K562 (cell line): ENCODE data around the gene NDUFS8. TPM values are rescaled to one million over a fixed set of nuclear protein-coding genes. Genes with fewer than 3 reads are reported as not detected.
A peak's percentile ranks its signal among the peaks of the same experiment; 100 is the strongest.

Experiments used
- C11orf30 ChIP-seq: fragments of 450-650 bp; IDR thresholded peaks from 2 replicates; pipeline ENCODE4 v1.6.1; 2016; ENCODE audit warnings: low read depth, mild to moderate bottlenecking
- CHAMP1 ChIP-seq: fragments of 450-650 bp; IDR thresholded peaks from 2 replicates; pipeline ENCODE4 v1.6.1; 2016; ENCODE audit warnings: mild to moderate bottlenecking
- E2F4 ChIP-seq: sonication (generic); formaldehyde crosslinking; IDR thresholded peaks from 2 replicates; pipeline ENCODE4 v1.8.0; 2022; ENCODE audit warnings: mild to moderate bottlenecking, low read depth, missing genetic modification reagents
- E2F6 ChIP-seq, 2 experiments: IDR thresholded peaks; 2 replicates each; pipeline ENCODE4 v1.6.1; 2011; ENCODE audit warnings: borderline replicate concordance in 1 of 2, control low read depth in 1 of 2, low read depth in 1 of 2, low read length in 1 of 2, mild to moderate bottlenecking in 1 of 2, mixed read lengths in 1 of 2, moderate library complexity in 1 of 2; ENCODE audit not compliant: insufficient read depth in 1 of 2, insufficient read length in 1 of 2, poor library complexity in 1 of 2, severe bottlenecking in 1 of 2; ENCODE audit errors: extremely low read depth in 1 of 2
- ELF1 ChIP-seq: fragments of 200-800 bp; sonication (Bioruptor generic); IDR thresholded peaks from 2 replicates; pipeline ENCODE4 v1.6.1; 2016; ENCODE audit warnings: missing genetic modification characterization, missing compliant biosample characterization
- FOXJ3 ChIP-seq: sonication (generic); formaldehyde crosslinking; IDR thresholded peaks from 2 replicates; pipeline ENCODE4 v1.4.0; 2020; ENCODE audit warnings: mild to moderate bottlenecking, missing genetic modification reagents
- HMG20B ChIP-seq: fragments of 250-450 bp; sonication (Bioruptor Pico); IDR thresholded peaks from 2 replicates; pipeline ENCODE4 v1.5.0; 2021; ENCODE audit warnings: mild to moderate bottlenecking
- ZNF551 ChIP-seq: fragments of 250-450 bp; sonication (Bioruptor Pico); IDR thresholded peaks from 2 replicates; pipeline ENCODE4 v1.5.0; 2021; ENCODE audit warnings: mild to moderate bottlenecking, moderate library complexity
- polyA plus RNA-seq, 8 experiments: library from polyadenylated mRNA; depleted of rRNA in 4 of 8; stranded (reverse) in 5 of 8; unstranded in 3 of 8; fragments of >200 nt; fragmentation: Nextera tagmentation in 2 of 8; fragmentation: Illumina TruSeq in 1 of 8; extraction: Ambion mirVana in 2 of 8; extraction: Trizol in 1 of 8; gene quantifications; 2 replicates each; pipeline versions ENCODE4 v1.2.1 to v1.2.3, GENCODE V29; 2011 to 2014; ENCODE audit warnings: inconsistent platforms in 1 of 8, missing spikeins in 1 of 8
- total RNA-seq, 7 experiments: library from RNA; depleted of rRNA in 6 of 7; stranded (reverse); fragments of >200 nt in 6 of 7; fragmentation: Illumina TruSeq in 2 of 7; extraction: Trizol in 2 of 7; gene quantifications; 2 replicates each; pipeline versions ENCODE4 v1.2.1 to v1.2.3, GENCODE V29; 2011 to 2021; ENCODE audit warnings: low replicate concordance in 1 of 7
- TF ChIP-seq, protein P1 (sequence below): fragments of 250-450 bp; sonication (Bioruptor Pico); IDR thresholded peaks from 2 replicates; pipeline ENCODE4 v1.4.0; 2020; ENCODE audit warnings: mild to moderate bottlenecking, moderate library complexity, borderline replicate concordance
- TF ChIP-seq, protein P2 (sequence below): fragments of 450-650 bp; IDR thresholded peaks from one replicate; pipeline ENCODE4 v1.6.1; 2018; ENCODE audit warnings: mild to moderate bottlenecking, moderate library complexity; ENCODE audit not compliant: partially characterized antibody
- TF ChIP-seq, protein P3 (sequence below): fragments of 150-350 bp; IDR thresholded peaks from 2 replicates; pipeline ENCODE4 v1.6.1; 2014; ENCODE audit warnings: low read depth, mild to moderate bottlenecking, low read length, borderline replicate concordance

NDUFS8 gene
- total and polyA plus RNA-seq, 9 of the 15 experiments (the other 6 are each of a cell fraction or from before 2014, with no cell fraction given) = 36.5 to 351 (median 101) TPM

DNA sequence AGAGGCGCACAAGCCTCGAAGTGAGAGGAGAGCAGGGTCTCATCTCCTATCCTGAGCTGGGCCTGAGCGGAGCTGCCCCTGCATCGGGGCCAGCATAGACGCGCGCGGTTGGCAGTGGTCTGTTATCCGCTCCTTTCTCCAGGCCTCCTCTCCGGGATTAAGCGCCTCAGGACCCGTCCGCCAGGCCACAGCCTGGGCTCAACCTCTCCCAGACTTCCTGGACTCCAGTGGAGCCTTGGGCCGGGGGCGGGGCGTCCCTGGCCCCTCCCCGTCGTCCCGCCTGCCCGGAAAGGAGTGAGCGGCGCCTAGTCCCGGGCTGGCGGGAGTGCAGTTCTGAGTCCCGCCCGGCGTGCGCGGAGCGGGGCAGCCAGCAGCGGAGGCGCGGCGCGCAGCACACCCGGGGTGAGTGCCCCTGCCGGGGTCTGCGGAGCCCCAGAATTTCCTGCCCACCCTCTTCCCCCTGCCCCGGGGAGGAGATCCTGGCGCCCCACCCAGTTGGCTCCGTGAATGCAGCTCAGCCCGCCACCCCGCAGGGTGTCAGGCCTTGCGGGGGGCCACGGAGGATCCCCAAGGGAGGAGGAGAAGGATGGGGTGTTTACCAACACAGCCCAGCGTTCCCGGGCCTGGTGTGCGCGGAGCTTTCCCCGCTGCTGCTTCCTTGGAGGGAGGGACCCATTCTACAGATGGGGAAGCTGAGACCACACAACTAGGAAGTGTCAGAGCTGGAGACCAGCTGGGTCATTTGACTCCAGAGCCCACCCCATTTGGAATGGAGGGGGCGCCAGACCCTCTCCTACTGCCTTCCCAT is 8.4 kb downstream of the NDUFS8 start, which contains the start of gene TCIRG1 (continued):
- TF ChIP-seq E2F4 (CRISPR knock-in tag) = no peak
- TF ChIP-seq, protein P1, sequence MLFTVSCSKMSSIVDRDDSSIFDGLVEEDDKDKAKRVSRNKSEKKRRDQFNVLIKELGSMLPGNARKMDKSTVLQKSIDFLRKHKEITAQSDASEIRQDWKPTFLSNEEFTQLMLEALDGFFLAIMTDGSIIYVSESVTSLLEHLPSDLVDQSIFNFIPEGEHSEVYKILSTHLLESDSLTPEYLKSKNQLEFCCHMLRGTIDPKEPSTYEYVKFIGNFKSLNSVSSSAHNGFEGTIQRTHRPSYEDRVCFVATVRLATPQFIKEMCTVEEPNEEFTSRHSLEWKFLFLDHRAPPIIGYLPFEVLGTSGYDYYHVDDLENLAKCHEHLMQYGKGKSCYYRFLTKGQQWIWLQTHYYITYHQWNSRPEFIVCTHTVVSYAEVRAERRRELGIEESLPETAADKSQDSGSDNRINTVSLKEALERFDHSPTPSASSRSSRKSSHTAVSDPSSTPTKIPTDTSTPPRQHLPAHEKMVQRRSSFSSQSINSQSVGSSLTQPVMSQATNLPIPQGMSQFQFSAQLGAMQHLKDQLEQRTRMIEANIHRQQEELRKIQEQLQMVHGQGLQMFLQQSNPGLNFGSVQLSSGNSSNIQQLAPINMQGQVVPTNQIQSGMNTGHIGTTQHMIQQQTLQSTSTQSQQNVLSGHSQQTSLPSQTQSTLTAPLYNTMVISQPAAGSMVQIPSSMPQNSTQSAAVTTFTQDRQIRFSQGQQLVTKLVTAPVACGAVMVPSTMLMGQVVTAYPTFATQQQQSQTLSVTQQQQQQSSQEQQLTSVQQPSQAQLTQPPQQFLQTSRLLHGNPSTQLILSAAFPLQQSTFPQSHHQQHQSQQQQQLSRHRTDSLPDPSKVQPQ (CRISPR knock-in tag) = no peak
- TF ChIP-seq CHAMP1 = no peak
- 0 out of 2 replicates have a peak, but pooled peaks have one; percentile 74 for TF ChIP-seq HMG20B (CRISPR knock-in tag)
- no peak for TF ChIP-seq FOXJ3 (CRISPR knock-in tag)
- TF ChIP-seq, protein P2, sequence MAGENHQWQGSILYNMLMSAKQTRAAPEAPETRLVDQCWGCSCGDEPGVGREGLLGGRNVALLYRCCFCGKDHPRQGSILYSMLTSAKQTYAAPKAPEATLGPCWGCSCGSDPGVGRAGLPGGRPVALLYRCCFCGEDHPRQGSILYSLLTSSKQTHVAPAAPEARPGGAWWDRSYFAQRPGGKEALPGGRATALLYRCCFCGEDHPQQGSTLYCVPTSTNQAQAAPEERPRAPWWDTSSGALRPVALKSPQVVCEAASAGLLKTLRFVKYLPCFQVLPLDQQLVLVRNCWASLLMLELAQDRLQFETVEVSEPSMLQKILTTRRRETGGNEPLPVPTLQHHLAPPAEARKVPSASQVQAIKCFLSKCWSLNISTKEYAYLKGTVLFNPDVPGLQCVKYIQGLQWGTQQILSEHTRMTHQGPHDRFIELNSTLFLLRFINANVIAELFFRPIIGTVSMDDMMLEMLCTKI = no peak
- TF ChIP-seq ELF1 (tag) = peak; percentile 78
- TF ChIP-seq, protein P3, sequence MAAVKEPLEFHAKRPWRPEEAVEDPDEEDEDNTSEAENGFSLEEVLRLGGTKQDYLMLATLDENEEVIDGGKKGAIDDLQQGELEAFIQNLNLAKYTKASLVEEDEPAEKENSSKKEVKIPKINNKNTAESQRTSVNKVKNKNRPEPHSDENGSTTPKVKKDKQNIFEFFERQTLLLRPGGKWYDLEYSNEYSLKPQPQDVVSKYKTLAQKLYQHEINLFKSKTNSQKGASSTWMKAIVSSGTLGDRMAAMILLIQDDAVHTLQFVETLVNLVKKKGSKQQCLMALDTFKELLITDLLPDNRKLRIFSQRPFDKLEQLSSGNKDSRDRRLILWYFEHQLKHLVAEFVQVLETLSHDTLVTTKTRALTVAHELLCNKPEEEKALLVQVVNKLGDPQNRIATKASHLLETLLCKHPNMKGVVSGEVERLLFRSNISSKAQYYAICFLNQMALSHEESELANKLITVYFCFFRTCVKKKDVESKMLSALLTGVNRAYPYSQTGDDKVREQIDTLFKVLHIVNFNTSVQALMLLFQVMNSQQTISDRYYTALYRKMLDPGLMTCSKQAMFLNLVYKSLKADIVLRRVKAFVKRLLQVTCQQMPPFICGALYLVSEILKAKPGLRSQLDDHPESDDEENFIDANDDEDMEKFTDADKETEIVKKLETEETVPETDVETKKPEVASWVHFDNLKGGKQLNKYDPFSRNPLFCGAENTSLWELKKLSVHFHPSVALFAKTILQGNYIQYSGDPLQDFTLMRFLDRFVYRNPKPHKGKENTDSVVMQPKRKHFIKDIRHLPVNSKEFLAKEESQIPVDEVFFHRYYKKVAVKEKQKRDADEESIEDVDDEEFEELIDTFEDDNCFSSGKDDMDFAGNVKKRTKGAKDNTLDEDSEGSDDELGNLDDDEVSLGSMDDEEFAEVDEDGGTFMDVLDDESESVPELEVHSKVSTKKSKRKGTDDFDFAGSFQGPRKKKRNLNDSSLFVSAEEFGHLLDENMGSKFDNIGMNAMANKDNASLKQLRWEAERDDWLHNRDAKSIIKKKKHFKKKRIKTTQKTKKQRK = no peak
- TF ChIP-seq ZNF551 (CRISPR knock-in tag) = no peak
- TF ChIP-seq E2F6 (IDR thresholded peaks at IDR 0.05; ENCODE audit: borderline replicate concordance in 1 of 2, extremely low read depth in 1 of 2, insufficient read depth in 1 of 2, insufficient read length in 1 of 2, low read depth in 1 of 2, low read length in 1 of 2, poor library complexity in 1 of 2, severe bottlenecking in 1 of 2) = peak; percentile 23 to 78
- TF ChIP-seq C11orf30 = no peak
